Measurements from ENCODE around the gene FTO.

GRCh38 chr16:54007504-54007903 lies 303.5 kb downstream of the FTO start:
- TF ChIP-seq, protein P1, sequence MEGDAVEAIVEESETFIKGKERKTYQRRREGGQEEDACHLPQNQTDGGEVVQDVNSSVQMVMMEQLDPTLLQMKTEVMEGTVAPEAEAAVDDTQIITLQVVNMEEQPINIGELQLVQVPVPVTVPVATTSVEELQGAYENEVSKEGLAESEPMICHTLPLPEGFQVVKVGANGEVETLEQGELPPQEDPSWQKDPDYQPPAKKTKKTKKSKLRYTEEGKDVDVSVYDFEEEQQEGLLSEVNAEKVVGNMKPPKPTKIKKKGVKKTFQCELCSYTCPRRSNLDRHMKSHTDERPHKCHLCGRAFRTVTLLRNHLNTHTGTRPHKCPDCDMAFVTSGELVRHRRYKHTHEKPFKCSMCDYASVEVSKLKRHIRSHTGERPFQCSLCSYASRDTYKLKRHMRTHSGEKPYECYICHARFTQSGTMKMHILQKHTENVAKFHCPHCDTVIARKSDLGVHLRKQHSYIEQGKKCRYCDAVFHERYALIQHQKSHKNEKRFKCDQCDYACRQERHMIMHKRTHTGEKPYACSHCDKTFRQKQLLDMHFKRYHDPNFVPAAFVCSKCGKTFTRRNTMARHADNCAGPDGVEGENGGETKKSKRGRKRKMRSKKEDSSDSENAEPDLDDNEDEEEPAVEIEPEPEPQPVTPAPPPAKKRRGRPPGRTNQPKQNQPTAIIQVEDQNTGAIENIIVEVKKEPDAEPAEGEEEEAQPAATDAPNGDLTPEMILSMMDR (IDR thresholded peaks at IDR 0.05), result no peak
- TF ChIP-seq EZH2 (IDR thresholded peaks at IDR 0.05) (no peak), EZH2phosphoT487 (IDR thresholded peaks at IDR 0.05) (no peak)
